SK-N-SH (cell line): Measurements from ENCODE around the gene PRPF18. TPM values are rescaled to one million over a fixed set of nuclear protein-coding genes. Genes with fewer than 3 reads are reported as not detected.

Experiments
- CTCF ChIA-PET: fragments of 300-600, 350-600 bp; formaldehyde crosslinking; extraction: SDS; loops from one replicate; lab custom pipeline; 2021; lab: Yijun Ruan, JAX
- POLR2A ChIA-PET: fragments of 350-600 bp; sonication (Branson Sonifier 250); formaldehyde crosslinking; extraction: SDS; loops from one replicate; lab custom pipeline; 2020; ENCODE audit warnings: antibody characterized with exemption, inconsistent platforms; lab: Yijun Ruan, JAX
- DNase-seq: peaks from one replicate; pipeline ENCODE4 v3.0.0; 2012
- H2AFZ ChIP-seq: fragments of 200-600 bp; sonication (generic); 2 replicates; pipeline ENCODE4 v1.8.1; 2016; ENCODE audit warnings: antibody characterized with exemption, mild to moderate bottlenecking, low read depth
- H3F3A ChIP-seq: fragments of 200-600 bp; sonication (generic); replicated peaks from 2 replicates; pipeline ENCODE3; 2016; ENCODE audit warnings: antibody characterized with exemption, mild to moderate bottlenecking; ENCODE audit not compliant: insufficient read depth
- H3K27ac ChIP-seq, 2 experiments: fragments of 200-500 bp in 1 of 2; fragments of 200-600 bp in 1 of 2; sonication (Bioruptor generic) in 1 of 2; sonication (generic), shearing (Covaris generic) in 1 of 2; 2 replicates each; pipeline versions ENCODE4 v1.5.1 to v1.6.1; 2014 to 2016; ENCODE audit warnings: low read depth in 2 of 2, inconsistent platforms in 1 of 2, low read length in 1 of 2, mild to moderate bottlenecking in 1 of 2, mixed read lengths in 1 of 2
- H3K27me3 ChIP-seq: fragments of 200-600 bp; sonication (generic), shearing (Covaris generic); 2 replicates; pipeline ENCODE4 v1.6.1; 2016; ENCODE audit warnings: mixed run types; ENCODE audit not compliant: insufficient read depth
- H3K36me3 ChIP-seq, 2 experiments: fragments of 200-500 bp in 1 of 2; fragments of 200-600 bp in 1 of 2; sonication (Bioruptor generic) in 1 of 2; sonication (generic) in 1 of 2; replicated peaks in 1 of 2; 2 replicates each; pipeline versions ENCODE3 to v1.5.1; 2014 to 2016; ENCODE audit warnings: low read length in 1 of 2, mild to moderate bottlenecking in 1 of 2; ENCODE audit not compliant: insufficient read depth in 2 of 2, control insufficient read depth in 1 of 2
- H3K4me1 ChIP-seq, 2 experiments: fragments of 200-500 bp in 1 of 2; fragments of 200-600 bp in 1 of 2; sonication (Bioruptor generic) in 1 of 2; sonication (generic), shearing (Covaris generic) in 1 of 2; 2 replicates each; pipeline versions ENCODE4 v1.5.1 to v1.6.1; 2014 to 2016; ENCODE audit warnings: low read depth in 1 of 2, low read length in 1 of 2, mixed run types in 1 of 2; ENCODE audit not compliant: insufficient read depth in 2 of 2, control insufficient read depth in 1 of 2
- H3K4me2 ChIP-seq: fragments of 200-600 bp; sonication (generic), shearing (Covaris generic); 2 replicates; pipeline ENCODE4 v1.6.1; 2017; ENCODE audit warnings: mixed run types
- H3K4me3 ChIP-seq, 2 experiments: fragments of 200-500 bp in 1 of 2; fragments of 200-600 bp in 1 of 2; sonication (Bioruptor generic) in 1 of 2; sonication (generic), shearing (Covaris generic) in 1 of 2; 2 replicates each; pipeline versions ENCODE4 v1.5.1 to v1.8.1; 2014 to 2016; ENCODE audit warnings: low read depth in 2 of 2, inconsistent platforms in 1 of 2, low read length in 1 of 2, mild to moderate bottlenecking in 1 of 2, mixed read lengths in 1 of 2, moderate library complexity in 1 of 2
- H3K79me2 ChIP-seq: fragments of 200-600 bp; sonication (generic); 2 replicates; pipeline ENCODE4 v1.8.1; 2017; ENCODE audit warnings: mild to moderate bottlenecking; ENCODE audit not compliant: insufficient read depth
- H3K9ac ChIP-seq: fragments of 200-600 bp; sonication (generic); 2 replicates; pipeline ENCODE4 v1.6.1; 2017; ENCODE audit warnings: mixed run types
- H3K9me2 ChIP-seq: fragments of 200-600 bp; sonication (generic); 2 replicates; pipeline ENCODE4 v1.6.1; 2017; ENCODE audit warnings: mixed run types
- H3K9me3 ChIP-seq: fragments of 200-600 bp; sonication (generic); 2 replicates; pipeline ENCODE4 v1.6.1; 2017; ENCODE audit warnings: mixed run types, mild to moderate bottlenecking, moderate library complexity
- H4K20me1 ChIP-seq: fragments of 200-600 bp; sonication (generic); 2 replicates; pipeline ENCODE4 v1.6.1; 2017; ENCODE audit warnings: mild to moderate bottlenecking, mixed run types; ENCODE audit not compliant: insufficient read depth
- CHD2 ChIP-seq: fragments of 150-350 bp; IDR thresholded peaks from 2 replicates; pipeline ENCODE4 v1.6.1; 2018; ENCODE audit warnings: low read length; ENCODE audit not compliant: partially characterized antibody
- ELF1 ChIP-seq: IDR thresholded peaks from 2 replicates; pipeline ENCODE4 v1.4.0; 2012
- EZH2phosphoT487 ChIP-seq: fragments of 200-600 bp; sonication (generic); IDR thresholded peaks from 2 replicates; pipeline ENCODE4 v1.6.1; 2017; ENCODE audit warnings: low read depth, mixed run types, mild to moderate bottlenecking, antibody characterized with exemption, moderate library complexity, borderline replicate concordance
- FOXJ3 ChIP-seq: sonication (generic); formaldehyde crosslinking; IDR thresholded peaks from 2 replicates; pipeline ENCODE4 v1.5.1; 2020; ENCODE audit warnings: mild to moderate bottlenecking, missing genetic modification reagents
- JUND ChIP-seq: IDR thresholded peaks from 2 replicates; pipeline ENCODE4 v1.4.0; 2012
- MEF2A ChIP-seq: IDR thresholded peaks from 2 replicates; pipeline ENCODE4 v1.4.0; 2012; ENCODE audit warnings: low read depth, borderline replicate concordance
- NFIC ChIP-seq: IDR thresholded peaks from 2 replicates; pipeline ENCODE4 v1.4.0; 2012; ENCODE audit warnings: borderline replicate concordance
- NRF1 ChIP-seq: IDR thresholded peaks from 2 replicates; pipeline ENCODE4 v1.6.1; 2012; ENCODE audit warnings: low read depth, mild to moderate bottlenecking, low read length
- PBX3 ChIP-seq: IDR thresholded peaks from 2 replicates; pipeline ENCODE4; 2012
- RAD21 ChIP-seq: IDR thresholded peaks from 2 replicates; pipeline ENCODE4 v1.6.1; 2012; ENCODE audit warnings: mild to moderate bottlenecking, low read length
- REST ChIP-seq: IDR thresholded peaks from 2 replicates; pipeline ENCODE4 v1.6.1; 2012; ENCODE audit warnings: mild to moderate bottlenecking, low read depth, low read length, moderate library complexity
- SIN3A ChIP-seq: IDR thresholded peaks from 2 replicates; pipeline ENCODE4 v1.6.1; 2012; ENCODE audit warnings: low read depth, mild to moderate bottlenecking, low read length, moderate library complexity, borderline replicate concordance
- SMC3 ChIP-seq: IDR thresholded peaks from 2 replicates; pipeline ENCODE4 v1.6.1; 2012; ENCODE audit warnings: low read depth, low read length, improper control_type of control experiment
- TEAD4 ChIP-seq: IDR thresholded peaks from 2 replicates; pipeline ENCODE4 v1.4.0; 2012; ENCODE audit warnings: mild to moderate bottlenecking, borderline replicate concordance; ENCODE audit not compliant: insufficient read depth
- YY1 ChIP-seq: IDR thresholded peaks from 2 replicates; pipeline ENCODE4 v1.4.0; 2012; ENCODE audit warnings: low read depth, mild to moderate bottlenecking
- WGBS: methylation state at CpG from one replicate; pipeline ENCODE4 v1.1.6; 2017; ENCODE audit warnings: low lambda C conversion rate; 5-methylcytosine and 5-hydroxymethylcytosine counted together
- polyA plus RNA-seq, 3 experiments: library from polyadenylated mRNA; depleted of rRNA; stranded (reverse); fragments of >200 nt; gene quantifications; 2 replicates each; pipeline ENCODE4 v1.2.3, GENCODE V29; 2012
- TF ChIP-seq, protein P1 (sequence below): fragments of 150-350 bp; IDR thresholded peaks from 2 replicates; pipeline ENCODE4 v1.6.1; 2016; ENCODE audit warnings: mild to moderate bottlenecking, low read depth, low read length

The PRPF18 gene
- polyA plus RNA-seq, 1 of the 3 experiments (the other 2 are of a cell fraction): 12.1 TPM

GRCh38 chr10:13654118-13654830 lies 67.5 kb downstream of the PRPF18 start (continued):
- TF ChIP-seq EZH2phosphoT487 (no peak), JUND (no peak), TEAD4 (no peak), YY1 (no peak), SIN3A (no peak), NRF1 (no peak)
- TF ChIP-seq, protein P1, sequence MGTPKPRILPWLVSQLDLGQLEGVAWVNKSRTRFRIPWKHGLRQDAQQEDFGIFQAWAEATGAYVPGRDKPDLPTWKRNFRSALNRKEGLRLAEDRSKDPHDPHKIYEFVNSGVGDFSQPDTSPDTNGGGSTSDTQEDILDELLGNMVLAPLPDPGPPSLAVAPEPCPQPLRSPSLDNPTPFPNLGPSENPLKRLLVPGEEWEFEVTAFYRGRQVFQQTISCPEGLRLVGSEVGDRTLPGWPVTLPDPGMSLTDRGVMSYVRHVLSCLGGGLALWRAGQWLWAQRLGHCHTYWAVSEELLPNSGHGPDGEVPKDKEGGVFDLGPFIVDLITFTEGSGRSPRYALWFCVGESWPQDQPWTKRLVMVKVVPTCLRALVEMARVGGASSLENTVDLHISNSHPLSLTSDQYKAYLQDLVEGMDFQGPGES: no peak

GRCh38 chr10:13654846-13655245 lies 68.1 kb downstream of the PRPF18 start:
- TF ChIP-seq PBX3: no peak
- TF ChIP-seq ELF1: no peak
- TF ChIP-seq SMC3: no peak
- no peak for TF ChIP-seq CHD2
- no peak overlapping the region for H3K27ac ChIP-seq
- no peak overlapping the region for H2AFZ ChIP-seq
- H3K79me2 ChIP-seq: peaks cover 7% of the 10 kb centered on the region
- WGBS: 97% methylated on average over 4 of the region's 4 CpGs
- no peaks in the 10 kb centered on the region for H3K9me3 ChIP-seq
- no peaks in the 10 kb centered on the region for H3K9me2 ChIP-seq
- H3K4me1 ChIP-seq: peaks cover 2 to 11% of the 10 kb centered on the region in 2 experiments; a peak in 1 of 4 replicates
- H3F3A ChIP-seq: peaks cover 5% of the 10 kb centered on the region
- no peaks in the 10 kb centered on the region for H4K20me1 ChIP-seq
- no peak overlapping the region for H3K9ac ChIP-seq
- H3K36me3 ChIP-seq: peaks cover 57 to 76% of the 10 kb centered on the region in 2 experiments
- POLR2A ChIA-PET: no interaction called here
- no peaks in the 10 kb centered on the region for H3K27me3 ChIP-seq
- H3K4me2 ChIP-seq: no peak overlapping the region
- no peak overlapping the region for H3K4me3 ChIP-seq
- CTCF ChIA-PET: interaction anchor here (1.0 to 1.5 kb wide), 3 partner anchors 9 to 41 kb away, joined by 3 to 4 read pairs (median 3); no protein-coding TSS in a partner anchor
- DNase-seq: no peak

DNA sequence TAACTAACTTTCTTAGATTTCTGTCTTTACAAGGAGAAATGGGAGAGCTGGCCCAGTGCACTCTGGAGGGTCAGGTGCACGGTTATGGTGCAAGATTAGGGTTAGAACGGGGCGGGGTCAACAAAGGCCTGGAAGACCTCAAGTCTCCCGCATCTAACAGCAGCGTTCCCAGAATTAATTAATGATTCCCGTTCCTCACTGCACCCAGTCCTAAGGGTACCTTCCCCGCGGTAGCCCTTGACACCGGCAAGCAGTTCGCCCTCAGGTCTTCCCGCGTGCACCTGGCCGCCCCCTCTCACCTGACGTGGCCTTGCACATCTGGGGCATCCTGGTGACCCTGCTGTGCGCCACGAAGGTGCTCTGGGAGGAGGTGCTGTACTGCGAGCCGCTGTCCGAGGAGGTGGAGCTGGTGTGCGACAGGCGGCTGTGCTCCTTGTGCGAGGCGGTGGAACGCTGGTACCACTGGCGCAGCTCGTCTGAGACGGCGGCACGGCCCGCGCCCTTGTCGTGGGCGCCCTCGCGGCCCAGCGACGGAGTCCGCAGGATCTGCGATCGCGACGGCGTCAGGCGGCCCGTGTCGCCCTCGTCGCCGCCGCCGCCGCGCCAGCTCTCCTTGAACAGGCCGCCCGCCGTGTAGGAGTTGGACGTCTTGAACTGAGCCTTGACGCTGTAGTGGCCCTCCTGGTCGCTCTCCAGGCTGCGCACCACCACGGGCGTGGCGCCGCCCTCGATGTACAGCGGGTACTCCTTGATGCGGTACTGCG lies 69.8 kb downstream of the PRPF18 start:
- Histone ChIP-seq H3K4me2 (no peak overlapping the region), H3K4me3 (no peak overlapping the region), H3K9ac (no peak overlapping the region), H2AFZ (no peak overlapping the region), H3K9me2 (no peaks in the 10 kb centered on the region), H3K9me3 (no peaks in the 10 kb centered on the region), H3K4me1 (peaks cover 3 to 14% of the 10 kb centered on the region in 2 experiments; a peak in 2 of 4 replicates), H3K27me3 (no peaks in the 10 kb centered on the region), H3F3A (peaks cover 5% of the 10 kb centered on the region), H3K36me3 (peaks cover 45 to 65% of the 10 kb centered on the region in 2 experiments), H3K79me2 (peaks cover 7% of the 10 kb centered on the region), H3K27ac (no peak overlapping the region), H4K20me1 (no peaks in the 10 kb centered on the region)
- WGBS: 94% methylated on average over 58 of the region's 68 CpGs
- DNase-seq: no peak
- ChIA-PET POLR2A (no interaction called here), CTCF (interaction anchor here (0.6 kb wide), 1 partner anchor 9 kb away, joined by 3 read pairs; no protein-coding TSS in a partner anchor)
- TF ChIP-seq REST (no peak), FOXJ3 (CRISPR knock-in tag) (no peak), NFIC (no peak), SMC3 (no peak), SIN3A (no peak), PBX3 (no peak), RAD21 (no peak), CHD2 (no peak), MEF2A (no peak), ELF1 (no peak)
